ENCODE measurements around the gene DMTF1.

DNA sequence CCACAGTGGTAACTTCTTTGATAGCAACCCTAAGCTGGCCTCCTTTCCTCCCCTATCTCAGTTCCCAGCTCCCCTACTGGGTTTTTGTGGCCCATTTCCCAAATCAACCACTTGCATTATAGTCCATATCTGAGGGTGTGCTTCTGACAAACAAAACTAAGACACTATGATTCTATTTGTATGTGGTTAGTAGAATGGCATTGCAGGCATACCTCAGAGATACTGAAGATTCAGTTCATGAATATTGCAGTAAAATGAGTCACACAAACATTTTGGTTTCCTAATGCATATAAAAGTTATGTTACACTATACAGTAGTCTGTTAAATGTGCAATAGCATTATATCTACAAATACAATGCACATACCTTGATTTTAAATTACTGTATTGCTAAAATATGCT is 82.7 kb downstream of the DMTF1 start:
- TF ChIP-seq, protein P1, sequence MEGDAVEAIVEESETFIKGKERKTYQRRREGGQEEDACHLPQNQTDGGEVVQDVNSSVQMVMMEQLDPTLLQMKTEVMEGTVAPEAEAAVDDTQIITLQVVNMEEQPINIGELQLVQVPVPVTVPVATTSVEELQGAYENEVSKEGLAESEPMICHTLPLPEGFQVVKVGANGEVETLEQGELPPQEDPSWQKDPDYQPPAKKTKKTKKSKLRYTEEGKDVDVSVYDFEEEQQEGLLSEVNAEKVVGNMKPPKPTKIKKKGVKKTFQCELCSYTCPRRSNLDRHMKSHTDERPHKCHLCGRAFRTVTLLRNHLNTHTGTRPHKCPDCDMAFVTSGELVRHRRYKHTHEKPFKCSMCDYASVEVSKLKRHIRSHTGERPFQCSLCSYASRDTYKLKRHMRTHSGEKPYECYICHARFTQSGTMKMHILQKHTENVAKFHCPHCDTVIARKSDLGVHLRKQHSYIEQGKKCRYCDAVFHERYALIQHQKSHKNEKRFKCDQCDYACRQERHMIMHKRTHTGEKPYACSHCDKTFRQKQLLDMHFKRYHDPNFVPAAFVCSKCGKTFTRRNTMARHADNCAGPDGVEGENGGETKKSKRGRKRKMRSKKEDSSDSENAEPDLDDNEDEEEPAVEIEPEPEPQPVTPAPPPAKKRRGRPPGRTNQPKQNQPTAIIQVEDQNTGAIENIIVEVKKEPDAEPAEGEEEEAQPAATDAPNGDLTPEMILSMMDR (IDR thresholded peaks at IDR 0.05; ENCODE audit: insufficient read depth, low read length) = no peak
- TF ChIP-seq POLR2AphosphoS5 (IDR thresholded peaks at IDR 0.05; ENCODE audit: low read depth) = no peak
- TF ChIP-seq GABPA (IDR thresholded peaks at IDR 0.05; ENCODE audit: low read depth) = no peak

Measured in HL-60 (cell line).